Neutrophil (primary cell): Measurements from ENCODE around the gene MTM1.
A peak's percentile ranks its signal among the peaks of the same experiment; 100 is the strongest.

Source experiments
- H3K27ac ChIP-seq: fragments of 200-600 bp; sonication (generic); 2 replicates; pipeline ENCODE4 v1.5.1; 2016; ENCODE audit warnings: mild to moderate bottlenecking, moderate library complexity
- H3K27me3 ChIP-seq: fragments of 200-600 bp; sonication (generic); 2 replicates; pipeline ENCODE4 v1.6.0; 2016; ENCODE audit warnings: mild to moderate bottlenecking
- H3K36me3 ChIP-seq: fragments of 200-600 bp; sonication (generic); 2 replicates; pipeline ENCODE4 v1.5.1; 2017
- H3K4me1 ChIP-seq, 2 experiments: fragments of 200-600 bp in 1 of 2; sonication (generic) in 1 of 2; 1 replicate in 1 of 2; 2 replicates in 1 of 2; pipeline versions ENCODE4 v1.5.1 to v1.6.1; 2013 to 2016; ENCODE audit warnings: low read depth in 1 of 2, low read length in 1 of 2, mild to moderate bottlenecking in 1 of 2, moderate library complexity in 1 of 2; ENCODE audit not compliant: control insufficient read depth in 1 of 2, insufficient read depth in 1 of 2
- H3K4me3 ChIP-seq, 2 experiments: fragments of 200-600 bp in 1 of 2; sonication (generic) in 1 of 2; 1 replicate in 1 of 2; 2 replicates in 1 of 2; pipeline ENCODE4 v1.5.1; 2013 to 2016; ENCODE audit warnings: low read depth in 1 of 2, low read length in 1 of 2, mild to moderate bottlenecking in 1 of 2, moderate library complexity in 1 of 2
- H3K9me3 ChIP-seq: fragments of 200-600 bp; sonication (generic); 2 replicates; pipeline ENCODE4 v1.5.1; 2016
- CTCF ChIP-seq: fragments of 200-600 bp; sonication (generic); IDR thresholded peaks from 2 replicates; pipeline ENCODE4 v1.5.1; 2016; ENCODE audit warnings: antibody characterized with exemption

Gene MTM1

DNA sequence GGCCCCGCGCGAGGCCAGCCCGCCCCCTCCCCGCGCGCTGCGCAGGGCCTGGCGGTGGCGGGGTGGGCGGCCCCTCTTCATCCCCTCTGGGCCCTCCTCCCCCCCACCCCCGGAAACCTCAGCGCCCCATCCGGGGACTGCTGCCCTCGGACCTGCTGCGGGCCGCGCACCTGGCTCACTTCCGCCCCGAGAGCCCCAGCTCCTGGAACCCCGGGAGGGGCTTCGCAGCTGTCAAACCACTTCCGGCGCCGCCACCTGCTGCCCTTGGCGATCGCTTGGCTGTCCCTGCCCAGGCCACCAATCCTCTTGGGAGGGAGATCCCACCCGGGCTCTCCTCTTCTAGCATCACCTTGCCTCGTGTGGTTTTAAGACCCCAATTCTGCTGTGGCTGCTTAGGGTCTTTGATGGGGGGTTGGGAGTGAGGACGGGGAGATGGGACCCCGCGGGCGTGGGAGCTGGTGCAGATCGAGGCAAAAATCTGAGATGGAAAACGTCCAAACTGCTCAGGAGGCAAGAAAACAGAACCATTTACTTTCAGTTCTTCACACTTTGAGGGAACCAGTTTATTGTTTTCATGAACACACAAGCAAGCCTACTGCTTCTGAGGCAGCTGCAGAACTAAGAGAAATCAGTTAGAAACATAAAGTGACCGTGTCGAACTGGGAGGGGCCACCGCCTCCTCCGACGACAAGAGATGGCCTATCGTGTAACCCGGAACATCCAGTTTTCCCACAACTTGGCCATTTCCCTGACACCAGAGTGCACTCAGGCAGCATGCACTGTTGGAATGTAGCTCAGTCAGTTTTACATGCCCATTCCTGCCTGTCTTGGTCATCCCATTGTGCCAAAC lies 125.5 kb downstream of the MTM1 start:
- H3K27ac ChIP-seq = peak overlapping the region; percentile 88
- no peaks in the 10 kb centered on the region for H3K9me3 ChIP-seq
- H3K27me3 ChIP-seq = no peaks in the 10 kb centered on the region
- no peak for TF ChIP-seq CTCF
- no peaks in the 10 kb centered on the region for H3K36me3 ChIP-seq
- peaks cover 41 to 43% of the 10 kb centered on the region in 2 experiments for H3K4me1 ChIP-seq
- H3K4me3 ChIP-seq = peak overlapping the region; percentile 62 to 66

GRCh38 chrX:150694738-150695410 lies 126.5 kb downstream of the MTM1 start:
- Histone ChIP-seq H3K9me3 (no peaks in the 10 kb centered on the region), H3K27me3 (no peaks in the 10 kb centered on the region), H3K4me3 (peak overlapping the region in 1 of 2 experiments; percentile 43), H3K36me3 (no peaks in the 10 kb centered on the region), H3K4me1 (peaks cover 42 to 46% of the 10 kb centered on the region in 2 experiments), H3K27ac (peak overlapping the region; percentile 88)
- no peak for TF ChIP-seq CTCF

- H3K27me3 ChIP-seq = no peaks in the 10 kb centered on the region
- no peaks in the 10 kb centered on the region for H3K36me3 ChIP-seq
- peak overlapping the region; percentile 88 for H3K27ac ChIP-seq
- no peak for TF ChIP-seq CTCF
- peaks cover 49 to 52% of the 10 kb centered on the region in 2 experiments for H3K4me1 ChIP-seq
- no peaks in the 10 kb centered on the region for H3K9me3 ChIP-seq
- peak overlapping the region; percentile 43 for H3K4me3 ChIP-seq
Measured at GRCh38 chrX:150696331-150696730, 127.9 kb downstream of the MTM1 start.

DNA sequence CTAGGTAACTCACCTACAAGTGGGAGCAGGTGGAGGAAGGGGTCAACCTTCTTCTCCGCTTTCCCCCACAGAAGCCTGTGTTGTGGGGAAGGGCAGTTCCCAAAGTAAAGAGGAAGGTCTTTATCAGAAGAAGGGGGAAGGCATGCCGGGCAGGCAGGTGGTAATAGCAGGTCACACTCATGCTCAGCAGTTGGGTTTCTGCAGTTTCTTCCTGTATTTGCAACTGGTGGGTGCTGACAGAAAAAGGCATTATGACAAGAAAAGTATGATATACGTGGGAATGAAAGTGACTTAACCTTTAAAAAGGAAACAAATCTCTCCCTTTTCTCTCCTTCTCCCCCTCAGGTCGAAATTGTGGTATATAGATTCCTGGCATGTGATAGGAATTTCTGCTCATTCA lies 128.4 kb downstream of the MTM1 start:
- Histone ChIP-seq H3K36me3 (no peaks in the 10 kb centered on the region), H3K27me3 (no peaks in the 10 kb centered on the region), H3K4me1 (peaks cover 49 to 52% of the 10 kb centered on the region in 2 experiments), H3K4me3 (peak overlapping the region; percentile 43), H3K9me3 (no peaks in the 10 kb centered on the region), H3K27ac (peak overlapping the region; percentile 88)
- TF ChIP-seq CTCF = no peak

DNA sequence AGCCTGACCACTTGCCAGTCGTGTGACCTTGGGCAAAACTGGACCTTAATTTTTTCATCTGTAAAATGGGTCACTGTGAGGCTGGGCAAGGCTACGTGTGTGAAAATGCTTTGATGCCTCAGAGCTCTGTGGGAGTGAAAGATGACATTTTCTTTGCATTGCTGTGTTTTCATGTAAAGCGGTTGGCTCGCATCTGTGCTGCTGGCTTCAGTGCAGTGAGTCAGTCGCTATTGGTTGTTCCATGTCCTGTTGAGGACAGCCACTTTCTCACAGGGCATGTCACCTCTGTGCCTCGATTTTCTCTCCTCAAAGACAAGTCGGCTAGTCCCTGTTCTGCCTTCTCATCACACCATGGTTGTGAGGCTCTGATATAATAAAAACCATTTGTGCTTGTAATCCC lies 129.2 kb downstream of the MTM1 start:
- no peak for TF ChIP-seq CTCF
- Histone ChIP-seq H3K9me3 (no peaks in the 10 kb centered on the region), H3K27me3 (no peaks in the 10 kb centered on the region), H3K36me3 (no peaks in the 10 kb centered on the region), H3K4me1 (peaks cover 51 to 52% of the 10 kb centered on the region in 2 experiments), H3K4me3 (peak overlapping the region in 1 of 2 experiments; percentile 43), H3K27ac (peak overlapping the region; percentile 88)
